Measurements from ENCODE around the gene AGPAT3.

DNA sequence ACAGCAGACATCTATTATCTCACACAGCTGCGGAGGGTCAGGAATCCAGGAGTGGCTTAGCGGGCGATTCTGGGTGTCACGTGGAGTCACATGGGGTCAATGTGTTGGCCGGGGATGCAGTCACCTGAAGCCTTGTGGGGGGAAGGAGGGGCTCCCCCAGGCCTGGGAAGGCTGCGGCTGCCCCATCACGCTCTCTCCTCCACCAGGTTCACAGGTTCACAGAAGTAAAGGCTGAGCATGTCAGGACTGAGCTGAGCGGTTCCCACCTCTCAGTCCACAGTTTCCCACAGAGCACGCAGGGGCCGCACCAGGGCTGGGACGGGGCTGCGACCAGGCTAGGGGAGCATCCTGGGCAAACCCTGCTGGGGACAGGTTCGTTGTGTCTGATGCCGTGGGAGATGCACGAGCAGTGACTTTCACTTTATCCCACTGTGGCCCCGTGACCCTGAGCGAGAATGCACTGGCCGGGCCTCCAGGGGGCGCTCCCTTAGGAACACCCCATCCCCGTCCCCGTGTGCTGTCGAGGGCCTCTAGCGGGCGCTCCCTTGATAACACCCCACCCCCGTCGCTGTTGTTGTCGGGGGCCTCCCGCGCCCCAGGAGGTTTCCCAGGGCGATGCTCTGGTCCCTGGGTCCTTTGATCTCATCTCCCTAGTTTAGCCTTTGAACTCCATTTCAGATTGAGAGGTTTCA, 73.9 kb downstream of the AGPAT3 start:
- TF ChIP-seq, protein P1, sequence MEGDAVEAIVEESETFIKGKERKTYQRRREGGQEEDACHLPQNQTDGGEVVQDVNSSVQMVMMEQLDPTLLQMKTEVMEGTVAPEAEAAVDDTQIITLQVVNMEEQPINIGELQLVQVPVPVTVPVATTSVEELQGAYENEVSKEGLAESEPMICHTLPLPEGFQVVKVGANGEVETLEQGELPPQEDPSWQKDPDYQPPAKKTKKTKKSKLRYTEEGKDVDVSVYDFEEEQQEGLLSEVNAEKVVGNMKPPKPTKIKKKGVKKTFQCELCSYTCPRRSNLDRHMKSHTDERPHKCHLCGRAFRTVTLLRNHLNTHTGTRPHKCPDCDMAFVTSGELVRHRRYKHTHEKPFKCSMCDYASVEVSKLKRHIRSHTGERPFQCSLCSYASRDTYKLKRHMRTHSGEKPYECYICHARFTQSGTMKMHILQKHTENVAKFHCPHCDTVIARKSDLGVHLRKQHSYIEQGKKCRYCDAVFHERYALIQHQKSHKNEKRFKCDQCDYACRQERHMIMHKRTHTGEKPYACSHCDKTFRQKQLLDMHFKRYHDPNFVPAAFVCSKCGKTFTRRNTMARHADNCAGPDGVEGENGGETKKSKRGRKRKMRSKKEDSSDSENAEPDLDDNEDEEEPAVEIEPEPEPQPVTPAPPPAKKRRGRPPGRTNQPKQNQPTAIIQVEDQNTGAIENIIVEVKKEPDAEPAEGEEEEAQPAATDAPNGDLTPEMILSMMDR (IDR thresholded peaks at IDR 0.05; ENCODE audit: low read depth, low read length, poor library complexity, severe bottlenecking): peak; percentile 100
- no peak for TF ChIP-seq EZH2phosphoT487 (IDR thresholded peaks at IDR 0.05; ENCODE audit: borderline replicate concordance, low read length)
